Midbrain (tissue), 1 donor: ENCODE measurements around the gene DAPK3.
"Not testable (repeated sequence)": the region's sequence is repeated elsewhere in the genome, so short reads cannot be mapped to it uniquely, and the experiment has no call there.

Source experiments
- DNase-seq: peaks from one replicate; lab custom pipeline; 2025; lab: John Stamatoyannopoulos, UW

The DAPK3 gene

GRCh38 chr19:3970808-3971598 is at the start of gene DAPK3:
Gene DAPK3, minus strand, starts transcription at chr19:3971099. Its CDS starts 1,364 bp downstream, at chr19:3969735.
- DNase-seq: peak; percentile 98

- DNase-seq: no peak
Observed at GRCh38 chr19:4019578-4019977, 48.7 kb upstream of the DAPK3 start.

GRCh38 chr19:4018775-4019504 is 48.0 kb upstream of the DAPK3 start:
- no peak for DNase-seq

- DNase-seq: peak; percentile 37
Observed at GRCh38 chr19:4018140-4018613, 47.3 kb upstream of the DAPK3 start.

GRCh38 chr19:4016903-4017638 is 46.2 kb upstream of the DAPK3 start:
- no peak for DNase-seq

GRCh38 chr19:4016486-4016885 is 45.6 kb upstream of the DAPK3 start:
- peak; percentile 87 for DNase-seq

- DNase-seq: no peak
Observed at GRCh38 chr19:4015705-4016402, 45.0 kb upstream of the DAPK3 start.

- DNase-seq: no peak
Observed at GRCh38 chr19:4014541-4015491, 43.9 kb upstream of the DAPK3 start.

- peak; percentile 35 for DNase-seq
Observed at GRCh38 chr19:4013886-4014540, 43.1 kb upstream of the DAPK3 start.

GRCh38 chr19:4012975-4013634 is 42.2 kb upstream of the DAPK3 start:
- DNase-seq: no peak

- DNase-seq: no peak
Observed at GRCh38 chr19:4012092-4012974, 41.4 kb upstream of the DAPK3 start.

GRCh38 chr19:4011430-4011829 is 40.5 kb upstream of the DAPK3 start:
- not testable (repeated sequence) for DNase-seq

- DNase-seq: no peak
Observed at GRCh38 chr19:4010808-4011110, 39.9 kb upstream of the DAPK3 start.

GRCh38 chr19:4009990-4010807 is 39.3 kb upstream of the DAPK3 start:
- no peak for DNase-seq

- no peak for DNase-seq
Observed at GRCh38 chr19:4007836-4008539, 37.1 kb upstream of the DAPK3 start.

GRCh38 chr19:4007021-4007835 is 36.3 kb upstream of the DAPK3 start, which contains the start of gene PIAS4:
Gene PIAS4, plus strand, starts transcription at chr19:4007736. Its CDS starts 25 bp downstream, at chr19:4007761.
- DNase-seq: peak; percentile 93
